ENCODE data around the gene WNT9A.
"Not testable (repeated sequence)": the region's sequence is repeated elsewhere in the genome, so short reads cannot be mapped to it uniquely, and the experiment has no call there.

The WNT9A gene

GRCh38 chr1:227910511-227911153, 37.1 kb downstream of the WNT9A start:
- DNase-seq (ENCODE audit: low spot score), result no peak

GRCh38 chr1:227909923-227910328, 37.8 kb downstream of the WNT9A start:
- DNase-seq (ENCODE audit: low spot score), result not testable (repeated sequence)

- DNase-seq (ENCODE audit: low spot score), result no peak
These were observed 38.5 kb downstream of the WNT9A start for GRCh38 chr1:227909188-227909587.

- DNase-seq (ENCODE audit: low spot score), result no peak
These were observed 39.4 kb downstream of the WNT9A start for GRCh38 chr1:227908359-227908758.

GRCh38 chr1:227907439-227908015, 40.2 kb downstream of the WNT9A start:
- no peak for DNase-seq (ENCODE audit: low spot score)

GRCh38 chr1:227906550-227907071, 41.1 kb downstream of the WNT9A start:
- DNase-seq (ENCODE audit: low spot score), result no peak

GRCh38 chr1:227905573-227906487, 41.9 kb downstream of the WNT9A start:
- DNase-seq (ENCODE audit: low spot score), result no peak

- DNase-seq (ENCODE audit: low spot score), result no peak
These were observed 43.0 kb downstream of the WNT9A start for GRCh38 chr1:227904541-227905335.

- DNase-seq (ENCODE audit: low spot score), result no peak
These were observed 43.9 kb downstream of the WNT9A start for GRCh38 chr1:227903614-227904501.

GRCh38 chr1:227903061-227903521, 44.6 kb downstream of the WNT9A start:
- DNase-seq (ENCODE audit: low spot score), result no peak

GRCh38 chr1:227902641-227902990, 45.1 kb downstream of the WNT9A start:
- no peak for DNase-seq (ENCODE audit: low spot score)

- no peak for DNase-seq (ENCODE audit: low spot score)
These were observed 45.7 kb downstream of the WNT9A start for GRCh38 chr1:227901906-227902640.

GRCh38 chr1:227901239-227901905, 46.4 kb downstream of the WNT9A start:
- no peak for DNase-seq (ENCODE audit: low spot score)

- DNase-seq (ENCODE audit: low spot score), result no peak
These were observed 47.1 kb downstream of the WNT9A start for GRCh38 chr1:227900571-227901051.

- no peak for DNase-seq (ENCODE audit: low spot score)
These were observed 47.8 kb downstream of the WNT9A start for GRCh38 chr1:227899820-227900449.

- no peak for DNase-seq (ENCODE audit: low spot score)
These were observed 48.5 kb downstream of the WNT9A start for GRCh38 chr1:227899141-227899819.

- no peak for DNase-seq (ENCODE audit: low spot score)
These were observed 49.1 kb downstream of the WNT9A start for GRCh38 chr1:227898502-227899140.

Measured in HuH-7.5 (cell line).